Heart right ventricle (tissue), 16 donors: ENCODE measurements around the gene RFXANK. TPM values are rescaled to one million over a fixed set of nuclear protein-coding genes. Genes with fewer than 3 reads are reported as not detected.

Experiments
- ATAC-seq, 8 donors: fragments of 200-7000 bp; cut with Tn5 transposase; one replicate each; pipeline ENCODE4 v1.9.1; 2020; ENCODE audit warnings: mild to moderate bottlenecking in 8 of 8, moderate library complexity in 8 of 8, moderate number of reproducible peaks in 1 of 8
- DNase-seq, 2 donors: peaks; one replicate each; pipeline ENCODE4 v3.0.0-alpha.2; 2020
- H3K27ac ChIP-seq, 10 donors: fragments of 200-600 bp; sonication (generic) in 2 of 10; one replicate each; pipeline versions ENCODE4 v1.5.0 to v1.8.0; 2020 to 2022; ENCODE audit warnings: mild to moderate bottlenecking in 3 of 10
- H3K27me3 ChIP-seq, 7 donors: fragments of 200-600 bp; one replicate each; pipeline ENCODE4 v1.8.0; 2021 to 2022; ENCODE audit warnings: mild to moderate bottlenecking in 2 of 7
- H3K36me3 ChIP-seq, 9 donors: fragments of 200-600 bp; sonication (generic) in 1 of 9; one replicate each; pipeline versions ENCODE4 v1.5.0 to v1.8.0; 2020 to 2022; ENCODE audit warnings: mild to moderate bottlenecking in 2 of 9
- H3K4me1 ChIP-seq, 9 donors: fragments of 200-600 bp; sonication (generic) in 1 of 9; one replicate each; pipeline versions ENCODE4 v1.5.0 to v1.8.0; 2020 to 2022; ENCODE audit warnings: mild to moderate bottlenecking in 4 of 9
- H3K4me3 ChIP-seq, 10 donors: fragments of 200-600 bp; sonication (generic) in 2 of 10; one replicate each; pipeline versions ENCODE4 v1.5.0 to v1.8.0; 2020 to 2022; ENCODE audit warnings: mild to moderate bottlenecking in 7 of 10, moderate library complexity in 2 of 10
- H3K9me3 ChIP-seq, 11 donors: fragments of 200-600 bp in 10 of 11; sonication (generic) in 2 of 11; one replicate each; pipeline versions ENCODE4 v1.5.0 to v1.8.0; 2013 to 2022; ENCODE audit warnings: mild to moderate bottlenecking in 2 of 11, control low read depth in 1 of 11, moderate library complexity in 1 of 11
- CTCF ChIP-seq, 9 donors: fragments of 200-600 bp; sonication (generic) in 2 of 9; IDR thresholded peaks; one replicate each; pipeline versions ENCODE4 v1.5.0 to v1.8.0; 2021 to 2022; ENCODE audit warnings: antibody characterized with exemption in 9 of 9, mild to moderate bottlenecking in 5 of 9, moderate library complexity in 1 of 9
- WGBS, 2 donors: extraction: QIAGEN DNeasy Blood & Tissue Kit; methylation state at CpG; one replicate each; pipeline ENCODE4 v1.1.7; 2013; ENCODE audit warnings: inconsistent platforms in 1 of 2; 5-methylcytosine and 5-hydroxymethylcytosine counted together
- intact Hi-C, 10 donors: fragments of 100-400 bp; cut with DNase I; formaldehyde crosslinking; loops; one replicate each; pipeline versions ENCODE4 v1.11.1 to v1.14.2; 2022
- polyA plus RNA-seq, 2 donors: library from polyadenylated mRNA; stranded (reverse); fragments of 200-250 nt; gene quantifications; one replicate each; pipeline ENCODE4 v1.2.3, GENCODE V29; 2013
- total RNA-seq, 10 donors: library from RNA; stranded (reverse); fragmentation: NEBNext Ultra II Directional in 3 of 10; extraction: Animal tissue kit (Norgen Biotek cat#: 25700) in 3 of 10; gene quantifications; one replicate each; pipeline versions ENCODE4 v1.2.1 to v1.2.4, GENCODE V29; 2021 to 2023
- donor health status: Arrhythmogenic right ventricular cardiomyopathy.
- donor health status: ischemic (EF 13 %, LVEDD 7.1; RV severe dilation, severe dysfunction).
- donor health status: healthy with polysubstance abuse.
- donor health status: DM: no; HTN: yes; CAD: no.
- donor health status: DM: no; HTN: no; CAD: no.
- donor health status: ischemic (EF 25% LVEDD 6.9; RV normal size, moderate dysfunction).
- donor health status: ischemic (EF 25% LVEDD 5.7; RV mildly dilated, moderate dysfunction).
- donor health status: healthy.
- donor health status: DM: yes; HTN: yes; CAD: no.
- donor health status: Ischemic cardiomyopathy.
- donor health status: ischemic (EF 35%, LVEDD 5.7; RV mildly dilated, moderate dysfunction).
- donor health status: nonischemic (EF 11% LVEDD 7.7; RV severe dilation, severe dysfunction).
- donor health status: DM: yes; HTN: yes; CAD: no.
- donor health status: PGD.
- donor health status: ischemic (EF 29% LVEDD 5.4; RV normal size, mild dysfunction).
- donor health status: nonischemic (EF 23%, LVEDD 6.1; RV moderate dilation, normal function).

RFXANK gene
- total and polyA plus RNA-seq, 12 donors: 30.6 to 109 (median 37.5) TPM

- 56 to 58% methylated on average over 9 of the region's 9 CpGs for WGBS, 2 donors
- Histone ChIP-seq H3K27ac (no peak overlapping the region), H3K9me3 (no peaks in the 10 kb centered on the region), H3K4me3 (no peak overlapping the region), H3K27me3 (peaks cover 0 to 72% (median 63%) of the 10 kb centered on the region in 7 donors), H3K4me1 (no peaks in the 10 kb centered on the region), H3K36me3 (no peaks in the 10 kb centered on the region)
- ATAC-seq: no peak
- intact Hi-C loops: no loop called here
- DNase-seq: no peak
- no peak for TF ChIP-seq CTCF (IDR thresholded peaks at IDR 0.05)
Measured at GRCh38 chr19:19209372-19209771, 17.3 kb downstream of the RFXANK start.

DNA sequence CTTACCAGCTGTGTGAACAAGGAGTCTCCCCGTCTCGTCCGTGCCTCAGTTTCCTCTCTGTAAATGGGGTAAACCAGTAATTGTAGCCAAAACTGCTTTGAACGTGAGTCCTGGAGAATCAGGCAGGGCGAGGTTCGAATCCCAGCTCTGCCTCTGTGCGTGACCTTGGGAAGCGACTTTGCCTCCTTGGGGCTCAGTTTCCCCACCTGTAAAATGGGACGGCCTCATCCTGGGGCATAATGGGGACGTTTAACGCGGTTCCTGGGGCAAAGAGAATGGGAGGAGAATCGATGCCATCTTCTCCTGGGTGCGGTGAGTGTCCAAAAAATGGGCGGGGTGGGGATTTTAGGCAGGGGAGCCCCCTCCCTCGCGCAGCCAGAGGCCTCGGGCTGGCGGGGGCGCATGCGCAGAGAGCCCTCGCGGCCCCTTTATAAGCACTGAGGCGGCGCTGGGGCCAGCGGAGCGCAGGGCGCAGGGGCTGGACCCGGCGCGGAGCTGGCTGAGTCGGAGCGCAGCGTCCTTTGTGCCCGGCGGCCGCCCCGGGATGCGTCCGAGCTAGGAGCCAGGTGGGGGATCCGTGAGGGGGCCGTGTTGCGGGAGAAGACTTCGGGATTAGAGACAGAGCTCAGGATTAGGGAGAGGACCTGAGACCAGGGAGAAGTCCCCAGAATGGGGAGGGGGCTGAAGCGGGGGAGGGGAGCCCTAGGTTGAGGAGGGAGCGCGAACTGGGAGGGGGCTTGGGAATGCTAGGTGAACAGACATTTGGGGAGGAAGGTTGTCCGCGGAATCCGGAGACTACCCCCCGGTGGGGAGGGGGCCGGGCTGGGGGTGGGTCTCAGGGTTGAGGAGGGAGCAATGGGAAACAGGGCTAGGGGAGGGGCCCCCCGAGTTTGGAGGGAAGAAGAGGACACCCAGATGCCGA is 19.7 kb downstream of the RFXANK start, which contains the start of gene NCAN:
Gene NCAN, plus strand, starts transcription at position 460 of the 922 bp plus-strand sequence. CDS start 4,996 bp downstream, outside the sequence.
- Histone ChIP-seq H3K27ac (no peak within 1 kb of the TSS), H3K36me3 (no peaks in the 10 kb centered on the region), H3K4me3 (no peak within 1 kb of the TSS), H3K9me3 (no peaks in the 10 kb centered on the region), H3K4me1 (no peaks in the 10 kb centered on the region), H3K27me3 (peaks cover 0 to 89% (median 78%) of the 10 kb centered on the region in 7 donors)
- ATAC-seq (no peak), DNase-seq (no peak)
- WGBS, 2 donors: 7 to 8% methylated on average over 54 of the region's 54 CpGs
- no peak for TF ChIP-seq CTCF (IDR thresholded peaks at IDR 0.05)
- intact Hi-C loops: no loop called here

DNA sequence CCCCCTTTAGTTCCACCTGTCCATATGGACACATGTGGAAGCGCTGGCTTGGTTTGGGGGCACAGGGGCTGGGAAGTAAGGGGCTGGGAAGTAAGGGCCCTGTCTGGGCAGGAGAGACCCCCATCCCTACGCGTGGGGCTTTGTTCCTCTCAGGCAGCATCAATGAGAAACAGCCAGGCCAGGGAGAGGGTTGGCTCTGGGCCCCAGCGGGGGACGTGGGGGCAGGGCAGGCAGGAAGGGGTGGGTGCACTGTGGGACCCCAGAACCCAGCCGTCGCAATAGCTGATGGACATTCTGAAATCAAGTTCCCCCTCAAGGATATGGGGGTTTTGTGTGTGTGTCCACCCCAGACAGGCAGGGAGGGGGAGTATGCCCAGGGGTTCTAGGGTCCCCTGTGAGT is 20.9 kb downstream of the RFXANK start:
- DNase-seq: no peak
- Histone ChIP-seq H3K4me3 (no peak overlapping the region), H3K27me3 (peaks cover 0 to 88% (median 78%) of the 10 kb centered on the region in 7 donors), H3K4me1 (no peaks in the 10 kb centered on the region), H3K36me3 (no peaks in the 10 kb centered on the region), H3K9me3 (peaks cover 0 to 7% (median 0%) of the 10 kb centered on the region in 11 donors), H3K27ac (no peak overlapping the region)
- intact Hi-C loops: no loop called here
- no peak for TF ChIP-seq CTCF (IDR thresholded peaks at IDR 0.05)
- 13 to 14% methylated on average over 7 of the region's 7 CpGs for WGBS, 2 donors
- no peak for ATAC-seq

DNA sequence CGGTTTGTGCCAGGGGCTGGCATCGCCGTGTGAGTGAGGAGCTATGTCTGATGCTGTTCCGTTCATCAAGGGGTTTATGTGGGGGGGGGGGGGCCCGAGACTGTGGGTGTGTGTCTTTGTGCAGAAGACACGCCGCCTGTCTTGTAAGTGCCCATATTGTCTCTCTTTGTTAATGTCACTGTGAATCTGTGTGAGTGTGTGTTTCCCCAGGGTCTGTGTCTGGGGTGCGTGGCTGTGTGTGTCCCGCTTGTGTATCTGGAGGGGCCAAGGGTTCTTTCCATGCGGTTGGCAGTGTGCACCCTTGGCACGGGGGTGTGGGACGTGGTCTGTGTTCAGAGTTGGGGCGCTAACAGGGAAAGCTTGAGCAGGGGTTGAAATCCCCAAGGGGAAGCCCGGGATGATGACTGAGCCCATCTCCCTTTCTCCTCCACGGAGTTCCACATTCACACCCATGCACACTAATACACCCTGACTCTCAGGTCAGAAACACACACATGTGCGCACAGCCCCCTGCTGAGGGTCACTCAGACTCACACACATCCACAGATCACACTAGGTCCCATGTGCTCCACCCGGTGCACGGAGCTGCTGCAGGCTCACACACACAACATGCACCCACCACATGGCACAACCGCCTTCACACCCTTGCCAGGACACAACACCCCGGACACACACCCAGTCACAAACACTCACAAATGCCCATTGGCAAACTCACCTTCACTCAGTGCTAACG is 21.5 kb downstream of the RFXANK start:
- WGBS, 2 donors: 43 to 48% methylated on average over 21 of the region's 21 CpGs
- no peak for ATAC-seq
- Histone ChIP-seq H3K27me3 (peaks cover 0 to 81% (median 71%) of the 10 kb centered on the region in 7 donors), H3K9me3 (peaks cover 0 to 7% (median 0%) of the 10 kb centered on the region in 11 donors), H3K4me3 (no peak overlapping the region), H3K27ac (no peak overlapping the region), H3K4me1 (no peaks in the 10 kb centered on the region), H3K36me3 (no peaks in the 10 kb centered on the region)
- intact Hi-C loops: no loop called here
- TF ChIP-seq CTCF (IDR thresholded peaks at IDR 0.05): no peak
- no peak for DNase-seq
